ENCODE data around the gene FBXL12. TPM values are rescaled to one million over a fixed set of nuclear protein-coding genes. Genes with fewer than 3 reads are reported as not detected.

FBXL12 gene
- total and polyA plus RNA-seq, 2 of the 4 experiments (the other 2 are of a cell fraction), result 8.1 to 42.6 TPM

- Histone ChIP-seq H2AK5ac (ENCODE audit: low read depth, low read length) (no peak overlapping the region), H3K27ac (ENCODE audit: insufficient read depth, low read length) (no peak overlapping the region), H3K4ac (ENCODE audit: low read depth, low read length) (no peak overlapping the region), H2BK120ac (ENCODE audit: low read depth, low read length) (no peak overlapping the region), H3K79me1 (ENCODE audit: low read depth in 1 of 2, low read length in 2 of 2) (peaks cover 6 to 38% of the 10 kb centered on the region in 2 experiments; a peak in 3 of 4 replicates), H2BK15ac (ENCODE audit: low read depth, low read length) (no peak overlapping the region), H3K36me3 (ENCODE audit: control insufficient read depth, insufficient read depth, low read length) (no peaks in the 10 kb centered on the region), H3K4me3 (ENCODE audit: insufficient read depth, low read depth, low read length) (peak overlapping the region; percentile 39), H3K9me1 (ENCODE audit: insufficient read depth, low read length) (peaks cover 2% of the 10 kb centered on the region; the same call in 1 of the 2 replicates), H3K9me3 (ENCODE audit: control insufficient read depth, insufficient read depth, low read length) (no peaks in the 10 kb centered on the region), H3K27me3 (ENCODE audit: control insufficient read depth, insufficient read depth, low read length) (no peaks in the 10 kb centered on the region), H2BK20ac (ENCODE audit: low read depth, low read length) (no peak overlapping the region), H4K5ac (ENCODE audit: low read depth, low read length) (peak overlapping the region; percentile 34; the same call in 1 of the 2 replicates), H3K4me1 (ENCODE audit: control insufficient read depth, insufficient read depth, low read length) (0 out of 2 replicates have a peak, but pooled peaks cover 2% of the 10 kb centered on the region), H3K4me2 (ENCODE audit: low read depth, low read length) (peak overlapping the region; percentile 47), H2AK9ac (replicated peaks; ENCODE audit: low read depth, low read length, poor library complexity) (no peak overlapping the region), H3K14ac (replicated peaks; ENCODE audit: low read depth, low read length) (no peak overlapping the region), H3K9ac (ENCODE audit: low read depth, low read length) (no peak overlapping the region), H4K91ac (ENCODE audit: insufficient read depth, low read depth, low read length) (no peak overlapping the region), H2BK5ac (ENCODE audit: low read depth, low read length, poor library complexity, severe bottlenecking) (peak overlapping the region; percentile 7), H2AFZ (replicated peaks; ENCODE audit: low read length, poor library complexity) (peak overlapping the region; percentile 86), H3K23ac (ENCODE audit: low read depth, low read length) (no peak overlapping the region), H3K56ac (ENCODE audit: extremely low read depth, insufficient read depth, low read length) (no peak overlapping the region), H3K18ac (ENCODE audit: low read depth, low read length) (no peak overlapping the region), H4K20me1 (ENCODE audit: insufficient read depth, low read length) (peaks cover 4% of the 10 kb centered on the region), H4K8ac (ENCODE audit: low read depth in 2 of 2, low read length in 2 of 2) (peak overlapping the region in 1 of 2 experiments; percentile 61; a peak in 2 of 4 replicates)
- no peak for ATAC-seq (ENCODE audit: low read depth)
- in situ Hi-C loops (cut with MboI; ENCODE audit: low sequenced_read_pairs), result no loop called here
- ChIA-PET CTCF (no interaction called here), POLR2A (ENCODE audit: unreplicated experiment) (interaction anchor here (0.6 kb wide), 1 partner anchor 144 kb away, joined by 3 read pairs; no protein-coding TSS in a partner anchor)
- DNase-seq, result no peak
- WGBS, 2 experiments (ENCODE audit: extremely low coverage in 2 of 2, insufficient read length in 1 of 2), result no CpG with 5 or more reads among the region's 21 CpGs
- TF ChIP-seq POLR2A (IDR thresholded peaks at IDR 0.05; ENCODE audit: low read depth, low read length) (no peak), CEBPB (IDR thresholded peaks at IDR 0.05; ENCODE audit: low read depth, low read length) (no peak), RFX5 (IDR thresholded peaks at IDR 0.05; ENCODE audit: low read depth, low read length) (no peak), USF2 (IDR thresholded peaks at IDR 0.05; ENCODE audit: low read depth, low read length) (no peak), MAZ (IDR thresholded peaks at IDR 0.05; ENCODE audit: borderline replicate concordance, low read depth, low read length) (no peak), ELK1 (IDR thresholded peaks at IDR 0.05; ENCODE audit: borderline replicate concordance, low read depth, low read length) (no peak), FOS (IDR thresholded peaks at IDR 0.05; ENCODE audit: low read depth, low read length) (no peak), RAD21 (IDR thresholded peaks at IDR 0.05; ENCODE audit: low read length) (no peak), BHLHE40 (IDR thresholded peaks at IDR 0.05; ENCODE audit: low read depth, low read length) (no peak), MAFK (IDR thresholded peaks at IDR 0.05; ENCODE audit: low read depth, low read length) (no peak), CHD1 (IDR thresholded peaks at IDR 0.05; ENCODE audit: low read depth, low read length) (no peak), SMC3 (IDR thresholded peaks at IDR 0.05; ENCODE audit: low read depth, low read length) (no peak), RCOR1 (IDR thresholded peaks at IDR 0.05; ENCODE audit: insufficient replicate concordance, low read length) (no peak), NFE2L2 (IDR thresholded peaks at IDR 0.05; ENCODE audit: low read depth, low read length) (no peak), MXI1 (IDR thresholded peaks at IDR 0.05; ENCODE audit: borderline replicate concordance, low read depth, low read length) (no peak)
- TF ChIP-seq, protein P1, sequence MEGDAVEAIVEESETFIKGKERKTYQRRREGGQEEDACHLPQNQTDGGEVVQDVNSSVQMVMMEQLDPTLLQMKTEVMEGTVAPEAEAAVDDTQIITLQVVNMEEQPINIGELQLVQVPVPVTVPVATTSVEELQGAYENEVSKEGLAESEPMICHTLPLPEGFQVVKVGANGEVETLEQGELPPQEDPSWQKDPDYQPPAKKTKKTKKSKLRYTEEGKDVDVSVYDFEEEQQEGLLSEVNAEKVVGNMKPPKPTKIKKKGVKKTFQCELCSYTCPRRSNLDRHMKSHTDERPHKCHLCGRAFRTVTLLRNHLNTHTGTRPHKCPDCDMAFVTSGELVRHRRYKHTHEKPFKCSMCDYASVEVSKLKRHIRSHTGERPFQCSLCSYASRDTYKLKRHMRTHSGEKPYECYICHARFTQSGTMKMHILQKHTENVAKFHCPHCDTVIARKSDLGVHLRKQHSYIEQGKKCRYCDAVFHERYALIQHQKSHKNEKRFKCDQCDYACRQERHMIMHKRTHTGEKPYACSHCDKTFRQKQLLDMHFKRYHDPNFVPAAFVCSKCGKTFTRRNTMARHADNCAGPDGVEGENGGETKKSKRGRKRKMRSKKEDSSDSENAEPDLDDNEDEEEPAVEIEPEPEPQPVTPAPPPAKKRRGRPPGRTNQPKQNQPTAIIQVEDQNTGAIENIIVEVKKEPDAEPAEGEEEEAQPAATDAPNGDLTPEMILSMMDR (conservative IDR thresholded peaks at IDR 0.05; ENCODE audit: low read depth, low read length), result no peak
- no TSS peak for BruUV-seq (replicated peaks)
- intact Hi-C loops (cut with micrococcal nuclease), result no loop called here
- dilution Hi-C loops (cut with HindIII; ENCODE audit: low sequenced_read_pairs, unreplicated experiment), result no loop called here
These were observed 674 bp upstream of the FBXL12 start for GRCh38 chr19:9819596-9819909.
